H1 (cell line): ENCODE measurements around the gene JTB. TPM values are rescaled to one million over a fixed set of nuclear protein-coding genes. Genes with fewer than 3 reads are reported as not detected.

Source experiments
- polyA plus RNA-seq, 7 experiments: library from polyadenylated mRNA; depleted of rRNA in 3 of 7; stranded (reverse) in 5 of 7; unstranded in 2 of 7; fragments of >200 nt in 5 of 7; fragments of 200-250 nt in 2 of 7; gene quantifications; 1 replicate in 5 of 7; 2 replicates in 1 of 7; 4 replicates in 1 of 7; pipeline versions ENCODE4 v1.2.1 to v1.2.3, GENCODE V29; 2011 to 2013; ENCODE audit warnings: missing spikeins in 2 of 7, mixed read lengths in 2 of 7
- total RNA-seq: library from RNA; stranded (reverse); fragmentation: NEBNext Ultra II Directional; extraction: Animal tissue kit (Norgen Biotek cat#: 25700); gene quantifications from 2 replicates; pipeline ENCODE4 v1.2.1, GENCODE V29; 2021
- TF ChIP-seq, protein P1 (sequence below): fragments of 300-600 bp; sonication (generic); IDR thresholded peaks from 2 replicates; pipeline ENCODE4 v1.7.1; 2012; ENCODE audit warnings: low read length, moderate library complexity, mild to moderate bottlenecking, inconsistent platforms; ENCODE audit not compliant: insufficient replicate concordance

The JTB gene
- total and polyA plus RNA-seq, 2 of the 8 experiments (the other 6 are each of a cell fraction or from before 2014, with no cell fraction given): 91.1 to 122 TPM

- TF ChIP-seq, protein P1, sequence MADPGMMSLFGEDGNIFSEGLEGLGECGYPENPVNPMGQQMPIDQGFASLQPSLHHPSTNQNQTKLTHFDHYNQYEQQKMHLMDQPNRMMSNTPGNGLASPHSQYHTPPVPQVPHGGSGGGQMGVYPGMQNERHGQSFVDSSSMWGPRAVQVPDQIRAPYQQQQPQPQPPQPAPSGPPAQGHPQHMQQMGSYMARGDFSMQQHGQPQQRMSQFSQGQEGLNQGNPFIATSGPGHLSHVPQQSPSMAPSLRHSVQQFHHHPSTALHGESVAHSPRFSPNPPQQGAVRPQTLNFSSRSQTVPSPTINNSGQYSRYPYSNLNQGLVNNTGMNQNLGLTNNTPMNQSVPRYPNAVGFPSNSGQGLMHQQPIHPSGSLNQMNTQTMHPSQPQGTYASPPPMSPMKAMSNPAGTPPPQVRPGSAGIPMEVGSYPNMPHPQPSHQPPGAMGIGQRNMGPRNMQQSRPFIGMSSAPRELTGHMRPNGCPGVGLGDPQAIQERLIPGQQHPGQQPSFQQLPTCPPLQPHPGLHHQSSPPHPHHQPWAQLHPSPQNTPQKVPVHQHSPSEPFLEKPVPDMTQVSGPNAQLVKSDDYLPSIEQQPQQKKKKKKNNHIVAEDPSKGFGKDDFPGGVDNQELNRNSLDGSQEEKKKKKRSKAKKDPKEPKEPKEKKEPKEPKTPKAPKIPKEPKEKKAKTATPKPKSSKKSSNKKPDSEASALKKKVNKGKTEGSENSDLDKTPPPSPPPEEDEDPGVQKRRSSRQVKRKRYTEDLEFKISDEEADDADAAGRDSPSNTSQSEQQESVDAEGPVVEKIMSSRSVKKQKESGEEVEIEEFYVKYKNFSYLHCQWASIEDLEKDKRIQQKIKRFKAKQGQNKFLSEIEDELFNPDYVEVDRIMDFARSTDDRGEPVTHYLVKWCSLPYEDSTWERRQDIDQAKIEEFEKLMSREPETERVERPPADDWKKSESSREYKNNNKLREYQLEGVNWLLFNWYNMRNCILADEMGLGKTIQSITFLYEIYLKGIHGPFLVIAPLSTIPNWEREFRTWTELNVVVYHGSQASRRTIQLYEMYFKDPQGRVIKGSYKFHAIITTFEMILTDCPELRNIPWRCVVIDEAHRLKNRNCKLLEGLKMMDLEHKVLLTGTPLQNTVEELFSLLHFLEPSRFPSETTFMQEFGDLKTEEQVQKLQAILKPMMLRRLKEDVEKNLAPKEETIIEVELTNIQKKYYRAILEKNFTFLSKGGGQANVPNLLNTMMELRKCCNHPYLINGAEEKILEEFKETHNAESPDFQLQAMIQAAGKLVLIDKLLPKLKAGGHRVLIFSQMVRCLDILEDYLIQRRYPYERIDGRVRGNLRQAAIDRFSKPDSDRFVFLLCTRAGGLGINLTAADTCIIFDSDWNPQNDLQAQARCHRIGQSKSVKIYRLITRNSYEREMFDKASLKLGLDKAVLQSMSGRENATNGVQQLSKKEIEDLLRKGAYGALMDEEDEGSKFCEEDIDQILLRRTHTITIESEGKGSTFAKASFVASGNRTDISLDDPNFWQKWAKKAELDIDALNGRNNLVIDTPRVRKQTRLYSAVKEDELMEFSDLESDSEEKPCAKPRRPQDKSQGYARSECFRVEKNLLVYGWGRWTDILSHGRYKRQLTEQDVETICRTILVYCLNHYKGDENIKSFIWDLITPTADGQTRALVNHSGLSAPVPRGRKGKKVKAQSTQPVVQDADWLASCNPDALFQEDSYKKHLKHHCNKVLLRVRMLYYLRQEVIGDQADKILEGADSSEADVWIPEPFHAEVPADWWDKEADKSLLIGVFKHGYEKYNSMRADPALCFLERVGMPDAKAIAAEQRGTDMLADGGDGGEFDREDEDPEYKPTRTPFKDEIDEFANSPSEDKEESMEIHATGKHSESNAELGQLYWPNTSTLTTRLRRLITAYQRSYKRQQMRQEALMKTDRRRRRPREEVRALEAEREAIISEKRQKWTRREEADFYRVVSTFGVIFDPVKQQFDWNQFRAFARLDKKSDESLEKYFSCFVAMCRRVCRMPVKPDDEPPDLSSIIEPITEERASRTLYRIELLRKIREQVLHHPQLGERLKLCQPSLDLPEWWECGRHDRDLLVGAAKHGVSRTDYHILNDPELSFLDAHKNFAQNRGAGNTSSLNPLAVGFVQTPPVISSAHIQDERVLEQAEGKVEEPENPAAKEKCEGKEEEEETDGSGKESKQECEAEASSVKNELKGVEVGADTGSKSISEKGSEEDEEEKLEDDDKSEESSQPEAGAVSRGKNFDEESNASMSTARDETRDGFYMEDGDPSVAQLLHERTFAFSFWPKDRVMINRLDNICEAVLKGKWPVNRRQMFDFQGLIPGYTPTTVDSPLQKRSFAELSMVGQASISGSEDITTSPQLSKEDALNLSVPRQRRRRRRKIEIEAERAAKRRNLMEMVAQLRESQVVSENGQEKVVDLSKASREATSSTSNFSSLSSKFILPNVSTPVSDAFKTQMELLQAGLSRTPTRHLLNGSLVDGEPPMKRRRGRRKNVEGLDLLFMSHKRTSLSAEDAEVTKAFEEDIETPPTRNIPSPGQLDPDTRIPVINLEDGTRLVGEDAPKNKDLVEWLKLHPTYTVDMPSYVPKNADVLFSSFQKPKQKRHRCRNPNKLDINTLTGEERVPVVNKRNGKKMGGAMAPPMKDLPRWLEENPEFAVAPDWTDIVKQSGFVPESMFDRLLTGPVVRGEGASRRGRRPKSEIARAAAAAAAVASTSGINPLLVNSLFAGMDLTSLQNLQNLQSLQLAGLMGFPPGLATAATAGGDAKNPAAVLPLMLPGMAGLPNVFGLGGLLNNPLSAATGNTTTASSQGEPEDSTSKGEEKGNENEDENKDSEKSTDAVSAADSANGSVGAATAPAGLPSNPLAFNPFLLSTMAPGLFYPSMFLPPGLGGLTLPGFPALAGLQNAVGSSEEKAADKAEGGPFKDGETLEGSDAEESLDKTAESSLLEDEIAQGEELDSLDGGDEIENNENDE: no peak
Observed at GRCh38 chr1:153968408-153968807, 9.1 kb downstream of the JTB start (continued).
